BLaER1 treated with 17β-estradiol and CSF1 and Interleukin-3, amounts not matched to agents 10 nM and 100 nM (cell line): Measurements from ENCODE around the gene TAPT1.
A peak's percentile ranks its signal among the peaks of the same experiment; 100 is the strongest.
"Not testable (repeated sequence)": the region's sequence is repeated elsewhere in the genome, so short reads cannot be mapped to it uniquely, and the experiment has no call there.

Experiments used
- H3K27ac ChIP-seq, 11 experiments: shearing (Covaris generic); formaldehyde crosslinking; 2 replicates each; pipeline ENCODE4 v1.8.1; 2022
- H3K27me3 ChIP-seq, 11 experiments: shearing (Covaris generic); formaldehyde crosslinking; 2 replicates each; pipeline ENCODE4 v1.8.1; 2022
- H3K36me3 ChIP-seq, 11 experiments: shearing (Covaris generic); formaldehyde crosslinking; 2 replicates each; pipeline ENCODE4 v1.8.1; 2022
- H3K4me1 ChIP-seq, 10 experiments: shearing (Covaris generic); formaldehyde crosslinking; 2 replicates each; pipeline ENCODE4 v1.8.1; 2022
- H3K4me2 ChIP-seq, 11 experiments: shearing (Covaris generic); formaldehyde crosslinking; 2 replicates each; pipeline ENCODE4 v1.8.1; 2022
- H3K4me3 ChIP-seq, 10 experiments: shearing (Covaris generic); formaldehyde crosslinking; 2 replicates each; pipeline ENCODE4 v1.8.1; 2022
- H3K9ac ChIP-seq, 11 experiments: shearing (Covaris generic); formaldehyde crosslinking; 2 replicates each; pipeline ENCODE4 v1.8.1; 2022
- H3K9me3 ChIP-seq, 11 experiments: shearing (Covaris generic); formaldehyde crosslinking; replicated peaks in 1 of 11; 2 replicates each; pipeline ENCODE4 v1.8.1; 2022
- H4K20me1 ChIP-seq, 11 experiments: shearing (Covaris generic); formaldehyde crosslinking; 2 replicates each; pipeline ENCODE4 v1.8.1; 2022
- Cebpa-rat ChIP-seq, 11 experiments: shearing (Covaris generic); IDR thresholded peaks; 2 replicates each; pipeline ENCODE4 v1.8.1; 2022

Gene TAPT1, protein sequence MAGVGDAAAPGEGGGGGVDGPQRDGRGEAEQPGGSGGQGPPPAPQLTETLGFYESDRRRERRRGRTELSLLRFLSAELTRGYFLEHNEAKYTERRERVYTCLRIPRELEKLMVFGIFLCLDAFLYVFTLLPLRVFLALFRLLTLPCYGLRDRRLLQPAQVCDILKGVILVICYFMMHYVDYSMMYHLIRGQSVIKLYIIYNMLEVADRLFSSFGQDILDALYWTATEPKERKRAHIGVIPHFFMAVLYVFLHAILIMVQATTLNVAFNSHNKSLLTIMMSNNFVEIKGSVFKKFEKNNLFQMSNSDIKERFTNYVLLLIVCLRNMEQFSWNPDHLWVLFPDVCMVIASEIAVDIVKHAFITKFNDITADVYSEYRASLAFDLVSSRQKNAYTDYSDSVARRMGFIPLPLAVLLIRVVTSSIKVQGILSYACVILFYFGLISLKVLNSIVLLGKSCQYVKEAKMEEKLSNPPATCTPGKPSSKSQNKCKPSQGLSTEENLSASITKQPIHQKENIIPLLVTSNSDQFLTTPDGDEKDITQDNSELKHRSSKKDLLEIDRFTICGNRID

DNA sequence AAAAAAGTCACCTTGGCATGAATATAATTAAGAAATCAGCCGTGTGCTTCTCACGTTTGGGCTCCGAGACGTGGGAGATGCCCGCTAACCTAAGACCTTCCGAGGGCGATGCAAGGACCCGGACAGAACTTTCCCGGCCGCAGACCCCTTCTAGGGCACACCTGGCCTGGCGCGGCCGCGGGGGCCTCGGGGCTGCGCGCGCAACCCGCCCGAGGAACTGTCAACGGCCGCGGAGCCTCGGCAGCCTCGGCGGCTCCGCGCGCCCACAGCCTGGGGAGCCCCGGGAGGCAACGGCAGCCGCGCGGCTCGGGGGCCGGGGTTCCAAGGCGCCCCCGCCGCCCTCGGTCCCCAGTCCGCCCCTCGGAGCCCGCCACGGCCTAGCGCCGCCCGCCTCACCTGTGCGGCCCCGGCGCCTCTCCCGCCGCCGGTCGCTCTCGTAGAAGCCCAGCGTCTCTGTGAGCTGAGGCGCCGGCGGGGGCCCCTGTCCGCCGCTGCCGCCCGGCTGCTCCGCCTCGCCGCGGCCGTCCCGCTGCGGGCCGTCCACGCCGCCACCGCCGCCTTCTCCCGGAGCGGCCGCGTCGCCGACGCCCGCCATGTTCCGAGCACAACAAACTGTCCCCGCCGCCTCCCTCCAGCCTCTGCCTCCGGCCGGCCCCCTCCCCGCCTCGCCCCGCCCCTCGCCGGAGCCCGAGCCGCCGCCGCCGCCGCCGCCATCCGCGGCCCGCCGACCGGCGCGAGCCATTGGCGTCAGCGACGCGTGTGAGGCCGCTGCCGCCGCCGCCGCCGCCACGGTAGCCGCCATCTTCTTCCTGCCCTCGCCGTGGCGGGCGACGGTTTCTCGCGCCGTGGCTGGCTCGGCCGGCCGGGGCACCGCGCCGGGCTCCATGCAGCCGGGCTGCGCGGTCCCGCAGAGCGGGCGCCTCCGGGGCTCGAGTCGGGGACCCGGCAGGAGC is at the start of gene TAPT1:
TSS of gene TAPT1 (minus strand) at position 609 of the 953 bp plus-strand sequence. CDS start at position 595, 14 bp downstream.
- no peak for TF ChIP-seq Cebpa-rat (IDR thresholded peaks at IDR 0.05)
- Histone ChIP-seq H3K27me3 (peaks cover 71 to 88% (median 86%) of the 10 kb centered on the region in 11 experiments), H3K4me3 (peak within 1 kb of the TSS; percentile 81 to 94 (median 89)), H3K27ac (peak within 1 kb of the TSS; percentile 90 to 97 (median 95)), H3K9me3 (no peaks in the 10 kb centered on the region), H3K9ac (peak within 1 kb of the TSS; percentile 93 to 98 (median 95)), H4K20me1 (peaks cover 0 to 35% (median 17%) of the 10 kb centered on the region in 11 experiments; a peak in 15 of 22 replicates), H3K4me1 (peaks cover 14 to 45% (median 37%) of the 10 kb centered on the region in 10 experiments), H3K4me2 (peak within 1 kb of the TSS; percentile 82 to 92 (median 88)), H3K36me3 (0 out of 22 replicates have a peak, but pooled peaks cover 0 to under 1% (median 0%) of the 10 kb centered on the region in 11 experiments)

DNA sequence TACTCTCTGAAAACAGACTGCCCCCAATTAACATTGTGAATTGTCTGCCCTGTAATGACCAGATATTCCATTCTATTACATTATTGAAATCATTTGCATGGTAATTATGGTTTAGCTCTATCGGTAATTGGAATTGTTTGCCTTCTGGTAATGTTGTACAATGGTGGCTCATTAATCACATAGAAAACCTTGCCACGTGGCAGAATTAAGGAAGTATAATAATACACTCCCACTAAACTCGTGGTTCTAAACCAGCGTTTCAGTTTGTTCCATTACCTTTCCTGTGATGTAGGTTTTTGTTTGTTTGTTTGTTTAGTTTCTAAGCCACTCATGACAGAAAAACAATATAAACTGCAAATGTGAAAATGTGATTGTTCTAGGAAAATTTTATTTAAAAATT is 45.1 kb upstream of the TAPT1 start:
- TF ChIP-seq Cebpa-rat (IDR thresholded peaks at IDR 0.05), result no peak
- peak overlapping the region in 7 of 11 experiments; percentile 41 to 80 (median 77); a peak in 12 of 22 replicates for H3K27ac ChIP-seq
- H3K4me3 ChIP-seq, result no peak overlapping the region
- peaks cover 12 to 40% (median 34%) of the 10 kb centered on the region in 10 experiments; a peak in 19 of 20 replicates for H3K4me1 ChIP-seq
- H3K4me2 ChIP-seq, result peak overlapping the region in 7 of 11 experiments; percentile 66 to 85 (median 77); a peak in 11 of 22 replicates
- no peak overlapping the region for H3K9ac ChIP-seq
- no peaks in the 10 kb centered on the region for H4K20me1 ChIP-seq
- H3K27me3 ChIP-seq, result no peaks in the 10 kb centered on the region
- peaks cover 0 to under 1% (median 0%) of the 10 kb centered on the region in 11 experiments; a peak in 1 of 22 replicates for H3K36me3 ChIP-seq
- H3K9me3 ChIP-seq, result peaks cover 10 to 18% (median 13%) of the 10 kb centered on the region in 11 experiments

DNA sequence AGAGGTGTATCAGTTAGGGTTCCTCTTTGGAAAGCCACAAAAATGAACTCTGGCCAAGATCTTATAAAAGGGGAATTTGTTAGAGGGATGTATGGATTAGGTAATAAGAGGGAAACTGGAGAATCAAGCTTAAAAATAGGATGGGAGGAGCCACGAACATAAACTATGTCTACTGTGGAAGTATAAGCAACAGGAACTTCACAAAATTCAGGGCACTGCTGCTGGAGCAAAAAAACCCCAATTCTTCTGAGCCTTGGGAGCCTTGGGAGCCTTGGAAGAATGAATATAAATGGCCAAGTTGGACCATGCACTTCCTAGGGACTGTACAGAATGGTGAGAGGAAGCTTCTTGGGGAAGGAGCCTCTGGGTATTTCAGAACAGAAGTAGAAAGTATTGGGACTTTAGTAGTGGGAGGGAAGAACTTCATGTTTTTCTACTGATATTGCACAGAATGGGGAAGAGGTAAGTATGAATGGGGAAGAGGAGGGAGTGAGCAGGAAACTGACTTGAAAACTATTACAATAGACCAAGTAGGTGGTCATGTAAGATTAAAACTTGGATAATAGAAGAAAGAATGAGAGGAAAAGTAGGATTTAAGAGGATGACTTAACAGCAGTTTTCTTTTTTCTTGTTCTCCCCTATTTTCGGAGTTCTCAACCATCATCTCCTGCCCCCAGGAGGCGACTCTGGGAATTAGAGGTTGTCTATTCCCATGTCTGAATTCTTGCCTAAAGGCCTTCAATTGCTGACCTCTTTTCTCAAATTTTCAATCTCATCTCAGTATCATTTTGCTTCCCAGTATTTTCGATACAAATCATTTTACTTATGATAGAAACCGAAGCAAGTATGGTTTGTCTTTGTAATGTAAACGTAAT is 44.4 kb upstream of the TAPT1 start:
- H3K9ac ChIP-seq, result peak overlapping the region in 8 of 11 experiments; percentile 31 to 62 (median 44); a peak in 14 of 22 replicates
- peak overlapping the region in 3 of 10 experiments; percentile 18 to 46 (median 25); a peak in 5 of 20 replicates for H3K4me3 ChIP-seq
- peak overlapping the region; percentile 4 to 80 (median 75); a peak in 21 of 22 replicates for H3K27ac ChIP-seq
- TF ChIP-seq Cebpa-rat (IDR thresholded peaks at IDR 0.05), result no peak
- peak overlapping the region; percentile 5 to 85 (median 68) for H3K4me2 ChIP-seq
- no peaks in the 10 kb centered on the region for H3K36me3 ChIP-seq
- H3K9me3 ChIP-seq, result peaks cover 3 to 11% (median 6%) of the 10 kb centered on the region in 11 experiments; a peak in 19 of 22 replicates
- no peaks in the 10 kb centered on the region for H3K27me3 ChIP-seq
- no peaks in the 10 kb centered on the region for H4K20me1 ChIP-seq
- H3K4me1 ChIP-seq, result peaks cover 12 to 40% (median 34%) of the 10 kb centered on the region in 10 experiments; a peak in 19 of 20 replicates

DNA sequence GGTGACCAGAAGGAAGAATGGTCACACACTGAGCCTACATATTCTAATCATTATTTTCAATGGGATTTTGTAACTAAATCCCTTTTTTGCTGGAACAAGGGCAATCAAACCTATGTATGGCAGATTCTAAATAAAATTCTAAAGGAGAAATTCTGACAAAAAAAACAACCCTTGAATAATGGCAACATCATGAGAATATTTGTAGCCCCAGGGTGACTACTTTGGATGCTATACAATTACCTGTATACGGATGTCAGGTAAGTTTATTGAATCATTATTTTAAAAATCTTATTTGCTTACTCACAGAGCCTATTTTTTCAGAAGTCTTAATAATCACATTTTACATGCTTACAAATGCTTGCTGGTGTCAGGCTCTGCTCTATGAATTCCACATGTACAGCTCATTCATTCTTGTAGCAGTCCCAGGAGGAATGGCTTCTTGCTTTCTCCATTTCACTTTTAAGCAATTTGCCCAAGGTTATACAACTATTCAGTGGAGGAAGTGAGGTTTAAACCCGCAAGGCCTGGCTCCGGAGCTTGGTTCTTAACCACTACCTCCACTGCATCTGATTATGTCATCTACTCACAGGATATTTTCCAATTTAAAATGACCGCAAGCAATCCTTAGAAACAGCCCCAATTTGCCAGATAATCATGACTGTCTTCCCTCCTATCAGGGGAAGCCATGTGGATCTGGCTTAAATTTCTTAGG is 43.6 kb upstream of the TAPT1 start:
- H3K36me3 ChIP-seq, H3K9me3 ChIP-seq, H3K27me3 ChIP-seq, H4K20me1 ChIP-seq: not testable (repeated sequence)
- peak overlapping the region in 3 of 10 experiments; percentile 18 to 46 (median 25); a peak in 4 of 20 replicates for H3K4me3 ChIP-seq
- H3K4me2 ChIP-seq, result peak overlapping the region; percentile 5 to 85 (median 68)
- peak overlapping the region; percentile 4 to 80 (median 75); a peak in 21 of 22 replicates for H3K27ac ChIP-seq
- peak overlapping the region in 8 of 11 experiments; percentile 31 to 62 (median 44); a peak in 13 of 22 replicates for H3K9ac ChIP-seq
- TF ChIP-seq Cebpa-rat (IDR thresholded peaks at IDR 0.05), result peak in 7 of 11 experiments; percentile 42 to 79 (median 56); a peak in 10 of 22 replicates
- H3K4me1 ChIP-seq, result peaks cover 12 to 40% (median 34%) of the 10 kb centered on the region in 10 experiments; a peak in 19 of 20 replicates

DNA sequence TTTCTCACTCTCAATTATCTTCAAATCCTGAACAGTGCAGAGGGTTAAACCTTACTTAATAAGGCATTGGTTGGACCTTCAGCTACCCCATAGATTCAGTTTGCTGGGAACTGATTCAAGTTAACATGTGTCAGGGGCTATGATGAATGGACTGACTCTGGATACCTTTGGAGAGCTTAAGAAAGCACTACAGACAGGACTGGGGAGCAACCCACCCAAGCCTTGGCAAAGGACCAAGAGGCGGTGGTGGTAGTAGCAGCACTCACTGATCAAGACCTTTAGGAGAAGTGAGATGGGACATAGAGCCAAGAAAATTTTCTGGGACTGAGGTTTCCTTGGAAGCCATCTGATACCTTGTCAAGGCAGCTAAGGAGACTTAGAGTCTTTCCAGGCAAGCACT is 43.0 kb upstream of the TAPT1 start:
- no peak for TF ChIP-seq Cebpa-rat (IDR thresholded peaks at IDR 0.05)
- no peaks in the 10 kb centered on the region for H4K20me1 ChIP-seq

DNA sequence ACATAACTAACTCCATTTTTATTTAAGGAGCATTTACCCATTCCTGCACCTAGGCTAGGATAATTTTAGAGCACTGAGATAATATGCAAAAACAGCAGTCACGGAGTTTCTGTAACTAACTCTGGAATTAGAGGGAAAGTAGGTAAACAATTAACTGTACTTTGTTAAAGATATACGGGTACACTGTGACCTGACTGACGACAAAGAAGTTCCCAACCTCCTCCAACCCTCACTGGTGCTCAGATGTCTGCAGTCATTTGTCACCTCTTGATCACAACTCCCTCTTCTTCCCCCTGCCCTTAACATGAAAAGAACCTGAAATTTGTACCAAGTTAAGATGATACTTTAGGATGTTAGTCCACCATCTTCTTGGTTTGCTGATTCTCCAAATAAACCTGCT is 42.0 kb upstream of the TAPT1 start:
- H4K20me1 ChIP-seq, result no peaks in the 10 kb centered on the region
- H3K9me3 ChIP-seq, result no peaks in the 10 kb centered on the region
- H3K27me3 ChIP-seq, result no peaks in the 10 kb centered on the region
- 0 out of 22 replicates have a peak overlapping the region, but pooled peaks of 1 of the 11 experiments have one; percentile 77 for H3K4me2 ChIP-seq
- H3K9ac ChIP-seq, result no peak overlapping the region
- no peak overlapping the region for H3K4me3 ChIP-seq
- peak overlapping the region in 2 of 11 experiments; percentile 58 to 77; a peak in 1 of 22 replicates for H3K27ac ChIP-seq
- no peak for TF ChIP-seq Cebpa-rat (IDR thresholded peaks at IDR 0.05)
- H3K36me3 ChIP-seq, result no peaks in the 10 kb centered on the region
- peaks cover 16 to 40% (median 34%) of the 10 kb centered on the region in 10 experiments; a peak in 19 of 20 replicates for H3K4me1 ChIP-seq

More for the DNA sequence above, 43.0 kb upstream of the TAPT1 start:
- H3K9ac ChIP-seq, result no peak overlapping the region
- H3K4me3 ChIP-seq, result no peak overlapping the region
- H3K4me1 ChIP-seq, result peaks cover 16 to 40% (median 34%) of the 10 kb centered on the region in 10 experiments; a peak in 19 of 20 replicates
- no peaks in the 10 kb centered on the region for H3K27me3 ChIP-seq
- no peaks in the 10 kb centered on the region for H3K36me3 ChIP-seq
- H3K9me3 ChIP-seq, result no peaks in the 10 kb centered on the region
- peak overlapping the region in 8 of 11 experiments; percentile 43 to 80 (median 67); a peak in 16 of 22 replicates for H3K27ac ChIP-seq
- peak overlapping the region; percentile 5 to 85 (median 68); a peak in 19 of 22 replicates for H3K4me2 ChIP-seq

DNA sequence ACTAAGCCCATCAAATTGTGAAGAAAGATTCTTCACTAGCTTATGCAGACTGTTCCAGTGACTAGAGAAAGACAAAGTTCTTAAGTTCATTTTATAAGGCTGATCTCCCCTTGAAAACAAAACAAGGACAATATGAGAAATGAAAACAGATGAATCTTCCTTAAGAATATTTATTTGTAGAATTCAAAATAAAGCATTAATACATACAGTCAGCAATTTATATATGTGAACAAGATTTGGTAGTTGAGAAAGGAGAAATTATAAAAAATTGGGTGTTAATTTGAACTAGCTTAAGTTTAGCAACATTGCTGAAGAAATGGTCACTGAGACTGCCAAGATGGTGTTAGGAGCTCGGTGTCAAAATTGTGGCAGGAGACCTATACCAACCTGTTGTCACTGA is 41.4 kb upstream of the TAPT1 start:
- Histone ChIP-seq H3K4me2 (no peak overlapping the region), H3K27me3 (no peaks in the 10 kb centered on the region), H3K4me3 (no peak overlapping the region), H4K20me1 (no peaks in the 10 kb centered on the region), H3K9ac (no peak overlapping the region), H3K27ac (no peak overlapping the region), H3K4me1 (peaks cover 21 to 43% (median 36%) of the 10 kb centered on the region in 10 experiments), H3K9me3 (no peaks in the 10 kb centered on the region), H3K36me3 (no peaks in the 10 kb centered on the region)
- no peak for TF ChIP-seq Cebpa-rat (IDR thresholded peaks at IDR 0.05)
